Retinal pigment epithelial cell (primary cell): ENCODE results near the gene PCDHGA2.

Experiments used
- DNase-seq: peaks from one replicate; pipeline ENCODE4 v3.0.0-alpha.2; 2010; ENCODE audit warnings: low read depth
- H3K4me3 ChIP-seq: 2 replicates; pipeline ENCODE4 v1.5.1; 2011; ENCODE audit warnings: mild to moderate bottlenecking, low read length, control low read depth, moderate library complexity
- CTCF ChIP-seq: conservative IDR thresholded peaks from 2 replicates; pipeline ENCODE4 v1.5.1; 2011; ENCODE audit warnings: low read depth, low read length, control low read depth, inconsistent platforms

PCDHGA2 gene

DNA sequence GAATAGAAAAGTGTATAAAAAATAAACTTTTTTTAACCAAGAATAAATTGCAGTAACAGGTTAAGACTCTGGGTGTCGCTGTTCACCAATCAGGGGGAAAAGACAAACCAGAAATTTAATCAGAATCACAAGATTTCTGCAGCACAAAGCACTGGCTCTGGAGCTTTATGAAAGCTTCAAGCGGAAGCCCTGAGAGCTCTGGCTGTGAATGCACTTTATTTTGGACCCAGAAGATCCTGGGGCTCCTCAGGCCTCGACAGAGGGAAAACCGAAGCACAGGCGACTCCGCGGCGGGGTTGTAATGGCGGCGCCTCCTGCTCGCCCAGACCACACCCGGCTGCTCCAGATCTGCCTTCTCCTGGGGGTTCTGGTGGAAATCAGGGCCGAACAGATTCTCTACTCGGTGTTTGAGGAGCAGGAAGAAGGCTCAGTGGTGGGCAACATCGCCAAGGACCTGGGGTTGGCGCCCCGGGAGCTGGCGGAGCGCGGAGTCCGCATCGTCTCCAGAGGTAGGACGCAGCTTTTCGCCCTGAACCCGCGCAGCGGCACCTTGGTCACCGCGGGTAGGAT, 16.4 kb downstream of the PCDHGA2 start, which contains the start of gene PCDHGA4:
Gene PCDHGA4 (plus strand): TSS at position 122 of the 570 bp plus-strand sequence. CDS start 87 bp downstream, at position 209.
- H3K4me3 ChIP-seq = peak within 1 kb of the TSS; percentile 14

GRCh38 chr5:141355641-141356040, 17.1 kb downstream of the PCDHGA2 start:
- TF ChIP-seq CTCF = no peak
- H3K4me3 ChIP-seq = no peak overlapping the region
- DNase-seq = no peak

More for the DNA sequence above, 16.4 kb downstream of the PCDHGA2 start, which contains the start of gene PCDHGA4:
- no peak for DNase-seq
- peak; percentile 35 for TF ChIP-seq CTCF

DNA sequence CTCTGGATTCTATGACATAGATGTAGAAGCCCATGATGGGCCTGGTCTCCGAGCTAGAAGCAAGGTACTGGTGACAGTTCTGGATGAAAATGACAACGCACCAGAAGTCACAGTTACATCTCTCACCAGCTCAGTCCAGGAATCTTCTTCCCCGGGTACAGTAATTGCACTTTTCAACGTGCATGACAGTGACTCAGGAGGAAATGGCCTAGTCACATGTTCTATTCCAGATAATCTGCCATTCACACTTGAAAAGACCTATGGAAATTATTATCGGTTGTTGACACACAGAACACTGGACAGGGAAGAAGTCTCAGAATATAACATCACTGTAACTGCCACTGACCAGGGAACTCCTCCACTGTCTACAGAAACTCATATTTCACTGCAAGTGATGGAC, 17.6 kb downstream of the PCDHGA2 start:
- no peak overlapping the region for H3K4me3 ChIP-seq
- no peak for DNase-seq
- no peak for TF ChIP-seq CTCF

DNA sequence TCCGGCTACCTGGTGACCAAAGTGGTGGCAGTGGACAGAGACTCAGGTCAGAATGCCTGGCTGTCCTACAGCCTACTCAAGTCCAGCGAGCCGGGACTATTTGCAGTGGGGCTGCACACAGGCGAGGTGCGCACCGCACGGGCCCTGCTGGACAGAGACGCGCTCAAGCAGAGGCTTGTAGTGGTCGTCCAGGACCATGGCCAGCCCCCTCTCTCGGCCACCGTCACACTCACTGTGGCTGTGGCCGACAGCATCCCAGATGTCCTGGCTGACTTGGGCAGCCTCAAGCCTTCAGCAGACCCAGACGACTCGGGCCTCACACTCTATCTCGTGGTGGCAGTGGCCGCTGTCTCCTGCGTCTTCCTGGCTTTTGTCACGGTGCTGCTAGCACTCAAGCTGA, 18.4 kb downstream of the PCDHGA2 start:
- no peak for TF ChIP-seq CTCF
- no peak for DNase-seq
- H3K4me3 ChIP-seq = no peak overlapping the region

GRCh38 chr5:141359790-141360426, 21.3 kb downstream of the PCDHGA2 start, which contains the start of gene PCDHGB2:
Gene PCDHGB2 (plus strand): TSS chr5:141359994. CDS start chr5:141360136, 142 bp downstream.
- peak; percentile 22 for TF ChIP-seq CTCF
- DNase-seq = no peak
- peak within 1 kb of the TSS; percentile 22 for H3K4me3 ChIP-seq

GRCh38 chr5:141360685-141361084, 22.1 kb downstream of the PCDHGA2 start:
- no peak for DNase-seq
- no peak for TF ChIP-seq CTCF
- H3K4me3 ChIP-seq = no peak overlapping the region

- no peak overlapping the region for H3K4me3 ChIP-seq
- no peak for TF ChIP-seq CTCF
- DNase-seq = no peak
Observed at GRCh38 chr5:141362719-141363118, 24.2 kb downstream of the PCDHGA2 start.
